ENCODE data around the gene CCDC92. TPM values are rescaled to one million over a fixed set of nuclear protein-coding genes. Genes with fewer than 3 reads are reported as not detected.

CCDC92 gene
- total and polyA plus RNA-seq, 2 donors (not counting 3 experiments of a cell fraction or from before 2014, with no cell fraction given) = 41.2 to 41.6 TPM

DNA sequence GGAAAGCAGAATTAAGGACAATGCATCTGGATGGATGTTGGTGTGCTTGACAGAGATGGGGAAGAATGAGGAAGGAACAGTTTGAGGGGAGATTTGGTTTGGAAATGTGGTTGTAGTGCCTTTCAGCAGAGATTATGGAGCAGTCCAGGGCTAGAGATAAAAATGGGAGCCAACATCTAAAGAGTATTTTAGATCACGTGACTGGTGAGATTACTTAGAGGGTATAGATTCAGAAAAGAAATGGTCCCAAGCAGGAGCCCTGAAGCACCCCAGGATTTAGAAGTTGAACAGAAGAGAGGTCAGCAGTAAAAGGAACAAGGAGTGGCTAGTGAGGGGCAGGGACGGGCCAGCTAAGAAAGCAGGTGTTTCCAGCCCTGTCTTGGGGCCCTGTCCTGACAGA, 30.0 kb upstream of the CCDC92 start:
- TF ChIP-seq, protein P1, sequence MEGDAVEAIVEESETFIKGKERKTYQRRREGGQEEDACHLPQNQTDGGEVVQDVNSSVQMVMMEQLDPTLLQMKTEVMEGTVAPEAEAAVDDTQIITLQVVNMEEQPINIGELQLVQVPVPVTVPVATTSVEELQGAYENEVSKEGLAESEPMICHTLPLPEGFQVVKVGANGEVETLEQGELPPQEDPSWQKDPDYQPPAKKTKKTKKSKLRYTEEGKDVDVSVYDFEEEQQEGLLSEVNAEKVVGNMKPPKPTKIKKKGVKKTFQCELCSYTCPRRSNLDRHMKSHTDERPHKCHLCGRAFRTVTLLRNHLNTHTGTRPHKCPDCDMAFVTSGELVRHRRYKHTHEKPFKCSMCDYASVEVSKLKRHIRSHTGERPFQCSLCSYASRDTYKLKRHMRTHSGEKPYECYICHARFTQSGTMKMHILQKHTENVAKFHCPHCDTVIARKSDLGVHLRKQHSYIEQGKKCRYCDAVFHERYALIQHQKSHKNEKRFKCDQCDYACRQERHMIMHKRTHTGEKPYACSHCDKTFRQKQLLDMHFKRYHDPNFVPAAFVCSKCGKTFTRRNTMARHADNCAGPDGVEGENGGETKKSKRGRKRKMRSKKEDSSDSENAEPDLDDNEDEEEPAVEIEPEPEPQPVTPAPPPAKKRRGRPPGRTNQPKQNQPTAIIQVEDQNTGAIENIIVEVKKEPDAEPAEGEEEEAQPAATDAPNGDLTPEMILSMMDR (IDR thresholded peaks at IDR 0.05; ENCODE audit: extremely low read depth in 1 of 2, insufficient read depth in 1 of 2, low read depth in 1 of 2, low read length in 2 of 2) = no peak
- no peak for TF ChIP-seq POLR2A (IDR thresholded peaks at IDR 0.05; ENCODE audit: low read depth, low read length)
- BruUV-seq (replicated peaks) = no TSS peak
- ChIA-PET POLR2A (no interaction called here), CTCF (no interaction called here)
- Histone ChIP-seq H3K9me3 (replicated peaks; ENCODE audit: control insufficient read depth, insufficient read depth, low read length) (no peaks in the 10 kb centered on the region), H3K9ac (replicated peaks; ENCODE audit: extremely low read depth, insufficient read depth, low read length) (no peak overlapping the region), H4K20me1 (replicated peaks; ENCODE audit: control insufficient read depth, extremely low read depth, insufficient read depth, low read length) (no peaks in the 10 kb centered on the region), H3K36me3 (ENCODE audit: control insufficient read depth in 2 of 2, extremely low read depth in 1 of 2, insufficient read depth in 2 of 2, low read length in 2 of 2) (peaks cover 7 to 8% of the 10 kb centered on the region in 2 experiments), H2AFZ (ENCODE audit: low read depth, low read length) (no peak overlapping the region), H3K4me1 (ENCODE audit: control insufficient read depth, extremely low read depth, insufficient read depth, low read length) (no peaks in the 10 kb centered on the region), H3K79me2 (ENCODE audit: control insufficient read depth, insufficient read depth, low read length) (peaks cover 1% of the 10 kb centered on the region), H3K27ac (ENCODE audit: insufficient read depth, low read depth, low read length) (no peak overlapping the region), H3K27me3 (ENCODE audit: control insufficient read depth in 2 of 2, insufficient read depth in 2 of 2, low read length in 2 of 2) (no peaks in the 10 kb centered on the region), H3K4me2 (ENCODE audit: insufficient read depth, low read length) (no peak overlapping the region), H3K4me3 (replicated peaks in 1 of 3; ENCODE audit: insufficient read depth in 1 of 3, low read depth in 1 of 3, low read length in 3 of 3) (no peak overlapping the region), H3K9me1 (replicated peaks; ENCODE audit: control insufficient read depth, extremely low read depth, insufficient read depth, low read length) (no peaks in the 10 kb centered on the region)
- FAIRE-seq = no peak
- dilution Hi-C loops (cut with MboI; ENCODE audit: extremely low pct_ligation_motif_present, low sequenced_read_pairs) = no loop called here
- intact Hi-C loops (cut with micrococcal nuclease) = no loop called here
- DNase-seq (ENCODE audit: low read depth, low spot score) = no peak

DNA sequence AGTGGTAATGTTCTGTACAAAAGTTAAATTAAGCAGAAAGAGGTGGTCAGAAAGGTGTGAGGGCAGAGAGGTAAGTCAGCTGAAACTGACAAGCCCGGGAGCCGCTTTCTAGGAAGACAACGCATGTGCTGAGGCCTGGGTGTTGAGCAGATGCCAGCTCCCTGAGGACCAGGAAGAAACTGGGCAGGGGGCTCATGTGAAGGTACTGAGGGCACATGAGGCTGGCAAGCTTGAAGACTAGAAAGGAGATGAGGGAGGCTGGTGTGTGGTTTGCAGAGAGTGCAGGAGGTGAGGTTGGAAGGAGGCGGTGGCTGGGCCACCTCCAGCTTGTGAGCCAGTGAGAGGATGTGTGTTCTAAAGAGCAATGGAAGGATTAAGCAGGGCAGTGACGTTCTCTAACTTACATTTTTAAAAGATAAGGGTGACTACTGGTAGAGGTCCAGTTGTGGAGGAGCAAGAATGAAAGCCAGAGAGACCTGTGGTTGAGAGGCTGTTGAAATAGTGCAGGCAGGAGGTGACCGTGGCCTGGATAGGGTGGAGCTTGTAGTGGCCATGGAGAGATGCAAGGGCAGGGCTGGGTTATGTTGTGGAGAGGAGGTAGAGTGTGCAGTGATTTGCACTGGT, 29.5 kb upstream of the CCDC92 start:
- no peak overlapping the region for H3K4me2 ChIP-seq (ENCODE audit: insufficient read depth, low read length)
- no peak overlapping the region for H3K4me3 ChIP-seq (replicated peaks in 1 of 3; ENCODE audit: insufficient read depth in 1 of 3, low read depth in 1 of 3, low read length in 3 of 3)
- POLR2A ChIA-PET = no interaction called here
- H3K9me3 ChIP-seq (replicated peaks; ENCODE audit: control insufficient read depth, insufficient read depth, low read length) = no peaks in the 10 kb centered on the region
- dilution Hi-C loops (cut with MboI; ENCODE audit: extremely low pct_ligation_motif_present, low sequenced_read_pairs) = no loop called here
- H3K9me1 ChIP-seq (replicated peaks; ENCODE audit: control insufficient read depth, extremely low read depth, insufficient read depth, low read length) = no peaks in the 10 kb centered on the region
- intact Hi-C loops (cut with micrococcal nuclease) = no loop called here
- TF ChIP-seq GATA2 (IDR thresholded peaks at IDR 0.05; ENCODE audit: insufficient read depth, insufficient read length, low read depth, low read length) (no peak), MYC (IDR thresholded peaks at IDR 0.05; ENCODE audit: low read depth, low read length) (no peak), EZH2 (IDR thresholded peaks at IDR 0.05; ENCODE audit: borderline replicate concordance, low read depth, low read length, severe bottlenecking) (no peak), FOS (IDR thresholded peaks at IDR 0.05; ENCODE audit: borderline replicate concordance, insufficient read depth, low read length) (no peak), POLR2AphosphoS5 (IDR thresholded peaks at IDR 0.05; ENCODE audit: insufficient read depth, low read depth, low read length) (no peak), POLR2A (IDR thresholded peaks at IDR 0.05; ENCODE audit: low read depth, low read length) (no peak)
- TF ChIP-seq, protein P1 (IDR thresholded peaks at IDR 0.05; ENCODE audit: extremely low read depth in 1 of 2, insufficient read depth in 1 of 2, low read depth in 1 of 2, low read length in 2 of 2) = no peak
- TF ChIP-seq, protein P2, sequence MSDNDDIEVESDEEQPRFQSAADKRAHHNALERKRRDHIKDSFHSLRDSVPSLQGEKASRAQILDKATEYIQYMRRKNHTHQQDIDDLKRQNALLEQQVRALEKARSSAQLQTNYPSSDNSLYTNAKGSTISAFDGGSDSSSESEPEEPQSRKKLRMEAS (IDR thresholded peaks at IDR 0.05; ENCODE audit: insufficient read depth, insufficient read length) = no peak
- H3K9ac ChIP-seq (replicated peaks; ENCODE audit: extremely low read depth, insufficient read depth, low read length) = no peak overlapping the region
- no TSS peak for BruUV-seq (replicated peaks)
- DNase-seq (ENCODE audit: low read depth, low spot score) (no peak), FAIRE-seq (no peak)
- CTCF ChIA-PET = interaction anchor here (0.8 kb wide), 2 partner anchors 31 to 52 kb away, joined by 3 read pairs; no protein-coding TSS in a partner anchor
- no peaks in the 10 kb centered on the region for H4K20me1 ChIP-seq (replicated peaks; ENCODE audit: control insufficient read depth, extremely low read depth, insufficient read depth, low read length)
- H2AFZ ChIP-seq (ENCODE audit: low read depth, low read length) = no peak overlapping the region
- H3K4me1 ChIP-seq (ENCODE audit: control insufficient read depth, extremely low read depth, insufficient read depth, low read length) = no peaks in the 10 kb centered on the region
- H3K27ac ChIP-seq (ENCODE audit: insufficient read depth, low read depth, low read length) = no peak overlapping the region
- peaks cover 2% of the 10 kb centered on the region for H3K79me2 ChIP-seq (ENCODE audit: control insufficient read depth, insufficient read depth, low read length)
- peaks cover 7 to 8% of the 10 kb centered on the region in 2 experiments for H3K36me3 ChIP-seq (ENCODE audit: control insufficient read depth in 2 of 2, extremely low read depth in 1 of 2, insufficient read depth in 2 of 2, low read length in 2 of 2)
- no peaks in the 10 kb centered on the region for H3K27me3 ChIP-seq (ENCODE audit: control insufficient read depth in 2 of 2, insufficient read depth in 2 of 2, low read length in 2 of 2)
